Neural cell (in vitro differentiated cells): ENCODE results near the gene RPTN. TPM values are rescaled to one million over a fixed set of nuclear protein-coding genes. Genes with fewer than 3 reads are reported as not detected.

Experiments
- H2AFZ ChIP-seq: fragments of 200-600, 300-800 bp; sonication (generic), shearing (Covaris generic); 2 replicates; pipeline ENCODE4 v1.6.0; 2014; ENCODE audit warnings: low read depth, mild to moderate bottlenecking, antibody characterized with exemption, low read length, moderate library complexity
- H3F3A ChIP-seq: fragments of 200-600 bp; shearing (Covaris generic); 2 replicates; pipeline ENCODE4 v1.6.1; 2016; ENCODE audit warnings: mild to moderate bottlenecking, moderate library complexity, mixed read lengths, antibody characterized with exemption, low read length; ENCODE audit not compliant: insufficient read depth, poor library complexity, severe bottlenecking
- H3K27ac ChIP-seq: fragments of 200-600, 300-800 bp; sonication (generic), shearing (Covaris generic); 2 replicates; pipeline ENCODE4 v1.5.1; 2014; ENCODE audit warnings: mild to moderate bottlenecking, low read length, moderate library complexity
- H3K27me3 ChIP-seq: fragments of 300-800, 200-600 bp; sonication (generic), shearing (Covaris generic); 2 replicates; pipeline ENCODE4 v1.6.0; 2014; ENCODE audit warnings: mild to moderate bottlenecking, low read depth, low read length, moderate library complexity; ENCODE audit not compliant: insufficient read depth
- H3K36me3 ChIP-seq: fragments of 300-800, 200-600 bp; sonication (generic), shearing (Covaris generic); 2 replicates; pipeline ENCODE4 v1.5.1; 2014; ENCODE audit warnings: mild to moderate bottlenecking, antibody characterized with exemption, low read length, moderate library complexity; ENCODE audit not compliant: insufficient read depth
- H3K4me2 ChIP-seq: fragments of 300-800, 200-600 bp; sonication (generic), shearing (Covaris generic); 2 replicates; pipeline ENCODE4 v1.6.0; 2014; ENCODE audit warnings: mild to moderate bottlenecking, low read length
- H3K4me3 ChIP-seq: fragments of 300-800, 200-600 bp; sonication (generic), shearing (Covaris generic); 2 replicates; pipeline ENCODE4 v1.5.1; 2014; ENCODE audit warnings: mild to moderate bottlenecking, low read length, moderate library complexity
- H3K79me2 ChIP-seq: fragments of 200-600 bp; shearing (Covaris generic); replicated peaks from 2 replicates; pipeline ENCODE4 v1.6.0; 2014; ENCODE audit warnings: mild to moderate bottlenecking, low read length, moderate library complexity; ENCODE audit not compliant: insufficient read depth
- H3K9ac ChIP-seq: fragments of 300-800, 200-600 bp; sonication (generic), shearing (Covaris generic); 2 replicates; pipeline ENCODE4 v1.6.1; 2016; ENCODE audit warnings: mild to moderate bottlenecking, low read length, mixed read lengths
- H3K9me2 ChIP-seq: fragments of 200-600 bp; shearing (Covaris generic); 2 replicates; pipeline ENCODE4 v1.6.1; 2016; ENCODE audit warnings: mild to moderate bottlenecking, low read length, mixed read lengths; ENCODE audit not compliant: insufficient read depth
- H3K9me3 ChIP-seq: fragments of 200-600, 300-800 bp; sonication (generic), shearing (Covaris generic); 2 replicates; pipeline ENCODE4 v1.6.1; 2016; ENCODE audit warnings: mild to moderate bottlenecking, mixed run types, low read length, moderate library complexity, mixed read lengths
- H4K20me1 ChIP-seq: fragments of 200-600 bp; shearing (Covaris generic); 2 replicates; pipeline ENCODE4 v1.6.1; 2016; ENCODE audit warnings: mild to moderate bottlenecking, mixed run types; ENCODE audit not compliant: insufficient read depth
- CTCF ChIP-seq: fragments of 450-650 bp; IDR thresholded peaks from 2 replicates; pipeline ENCODE4 v1.5.1; 2014; ENCODE audit warnings: antibody characterized with exemption, mild to moderate bottlenecking, moderate library complexity; ENCODE audit not compliant: poor library complexity, severe bottlenecking
- EP300 ChIP-seq: fragments of 450-650 bp; conservative IDR thresholded peaks from 2 replicates; pipeline ENCODE4 v1.6.1; 2014; ENCODE audit warnings: antibody characterized with exemption, mild to moderate bottlenecking, moderate library complexity; ENCODE audit not compliant: poor library complexity, severe bottlenecking
- EZH2 ChIP-seq: fragments of 200-600, 300-800 bp; shearing (Covaris generic), sonication (generic); IDR thresholded peaks from 2 replicates; pipeline ENCODE4 v1.6.1; 2014; ENCODE audit warnings: antibody characterized with exemption, low read length, borderline replicate concordance, mild to moderate bottlenecking; ENCODE audit not compliant: insufficient read depth, poor library complexity, severe bottlenecking
- MXI1 ChIP-seq: fragments of 450-650 bp; conservative IDR thresholded peaks from 2 replicates; pipeline ENCODE4 v1.6.1; 2014; ENCODE audit warnings: antibody characterized with exemption, mild to moderate bottlenecking; ENCODE audit not compliant: poor library complexity, severe bottlenecking
- POLR2AphosphoS5 ChIP-seq: IDR thresholded peaks from 2 replicates; pipeline ENCODE4 v1.6.1; 2012
- RAD21 ChIP-seq: fragments of 450-650 bp; conservative IDR thresholded peaks from 2 replicates; pipeline ENCODE4 v1.6.1; 2014; ENCODE audit warnings: antibody characterized with exemption, mild to moderate bottlenecking, moderate library complexity
- REST ChIP-seq: IDR thresholded peaks from 2 replicates; pipeline ENCODE4 v1.6.1; 2012; ENCODE audit warnings: borderline replicate concordance
- SMC3 ChIP-seq: fragments of 450-650 bp; conservative IDR thresholded peaks from 2 replicates; pipeline ENCODE4 v1.6.1; 2014; ENCODE audit warnings: antibody characterized with exemption, mild to moderate bottlenecking, moderate library complexity; ENCODE audit not compliant: poor library complexity
- TAF1 ChIP-seq: IDR thresholded peaks from 2 replicates; pipeline ENCODE4 v1.6.1; 2012; ENCODE audit warnings: low read depth
- polyA plus RNA-seq: library from polyadenylated mRNA; depleted of rRNA; stranded (reverse); fragments of >200 nt; gene quantifications from 2 replicates; pipeline ENCODE4 v1.2.3, GENCODE V29; 2014

Gene RPTN
- polyA plus RNA-seq, 1 donor from 2014 or later = not detected

GRCh38 chr1:152182944-152183361 is 23.9 kb upstream of the RPTN start:
- Histone ChIP-seq H3K4me2 (no peak overlapping the region), H3K9ac (no peak overlapping the region), H3K4me3 (no peak overlapping the region), H3K79me2 (no peaks in the 10 kb centered on the region), H3K36me3 (no peaks in the 10 kb centered on the region), H3K9me2 (no peaks in the 10 kb centered on the region), H2AFZ (no peak overlapping the region), H3K27ac (no peak overlapping the region), H3K27me3 (no peaks in the 10 kb centered on the region), H3F3A (no peaks in the 10 kb centered on the region), H4K20me1 (no peaks in the 10 kb centered on the region), H3K9me3 (peaks cover 3% of the 10 kb centered on the region)
- TF ChIP-seq EZH2 = no peak

- H3K27ac ChIP-seq = no peak overlapping the region
- H3K9me2 ChIP-seq = no peaks in the 10 kb centered on the region
- H3K9ac ChIP-seq = no peak overlapping the region
- TF ChIP-seq CTCF = no peak
- H4K20me1 ChIP-seq = no peaks in the 10 kb centered on the region
- no peak overlapping the region for H2AFZ ChIP-seq
- no peaks in the 10 kb centered on the region for H3K27me3 ChIP-seq
- H3K4me2 ChIP-seq = no peak overlapping the region
- no peaks in the 10 kb centered on the region for H3F3A ChIP-seq
- H3K79me2 ChIP-seq = no peaks in the 10 kb centered on the region
- no peak overlapping the region for H3K4me3 ChIP-seq
- H3K9me3 ChIP-seq = peaks cover 3% of the 10 kb centered on the region
- H3K36me3 ChIP-seq = no peaks in the 10 kb centered on the region
These were observed 23.4 kb upstream of the RPTN start for GRCh38 chr1:152182431-152182830.

GRCh38 chr1:152179566-152179965 is 20.5 kb upstream of the RPTN start:
- Histone ChIP-seq H3K79me2 (no peaks in the 10 kb centered on the region), H3K27ac (no peak overlapping the region), H3K27me3 (no peaks in the 10 kb centered on the region), H3K9me3 (peaks cover 3% of the 10 kb centered on the region), H4K20me1 (no peaks in the 10 kb centered on the region), H3K4me2 (no peak overlapping the region), H3K9ac (no peak overlapping the region), H3K9me2 (no peaks in the 10 kb centered on the region), H2AFZ (no peak overlapping the region), H3K4me3 (no peak overlapping the region), H3K36me3 (no peaks in the 10 kb centered on the region), H3F3A (no peaks in the 10 kb centered on the region)
- TF ChIP-seq POLR2AphosphoS5 (no peak), RAD21 (no peak), MXI1 (no peak)

GRCh38 chr1:152170287-152170905 is 11.4 kb upstream of the RPTN start:
- H2AFZ ChIP-seq = no peak overlapping the region
- H3K9me2 ChIP-seq = no peaks in the 10 kb centered on the region
- TF ChIP-seq EZH2 (no peak), TAF1 (no peak), CTCF (no peak), RAD21 (no peak), EP300 (no peak), SMC3 (no peak), POLR2AphosphoS5 (no peak), MXI1 (no peak), REST (no peak)
- H3K9ac ChIP-seq = no peak overlapping the region
- no peaks in the 10 kb centered on the region for H3K36me3 ChIP-seq
- H3K4me2 ChIP-seq = no peak overlapping the region
- no peaks in the 10 kb centered on the region for H3K27me3 ChIP-seq
- no peaks in the 10 kb centered on the region for H3K9me3 ChIP-seq
- H3F3A ChIP-seq = no peaks in the 10 kb centered on the region
- H4K20me1 ChIP-seq = no peaks in the 10 kb centered on the region
- H3K27ac ChIP-seq = no peak overlapping the region
- no peak overlapping the region for H3K4me3 ChIP-seq
- H3K79me2 ChIP-seq = no peaks in the 10 kb centered on the region
